GM12878 (cell line): ENCODE data around the gene ZNF526. TPM values are rescaled to one million over a fixed set of nuclear protein-coding genes. Genes with fewer than 3 reads are reported as not detected.

Experiments
- BHLHE40 ChIP-seq, 2 experiments: fragments of 450-650 bp in 1 of 2; IDR thresholded peaks; 2 replicates each; pipeline ENCODE4 v1.6.1; 2011 to 2017; ENCODE audit warnings: low read depth in 2 of 2, borderline replicate concordance in 1 of 2, improper control_type of control experiment in 1 of 2, low read length in 1 of 2, mild to moderate bottlenecking in 1 of 2
- CBX5 ChIP-seq: sonication (generic); IDR thresholded peaks from 2 replicates; pipeline ENCODE4 v1.6.1; 2016; ENCODE audit warnings: low read depth, moderate library complexity, mild to moderate bottlenecking, inconsistent platforms
- EED ChIP-seq: sonication (generic); IDR thresholded peaks from 2 replicates; pipeline ENCODE4 v1.6.1; 2016; ENCODE audit warnings: antibody characterized with exemption, low read depth
- FOS ChIP-seq: IDR thresholded peaks from 3 replicates; pipeline ENCODE4 v1.6.1; 2011; ENCODE audit warnings: borderline replicate concordance; ENCODE audit not compliant: insufficient read length; ENCODE audit errors: extremely low read depth
- MEF2B ChIP-seq: fragments of 450-650 bp; IDR thresholded peaks from 2 replicates; pipeline ENCODE4 v1.6.1; 2018; ENCODE audit warnings: mild to moderate bottlenecking, moderate library complexity; ENCODE audit not compliant: partially characterized antibody, poor library complexity, severe bottlenecking
- MYC ChIP-seq: IDR thresholded peaks from 2 replicates; pipeline ENCODE4 v1.6.1; 2011; ENCODE audit warnings: mild to moderate bottlenecking, low read length, moderate library complexity, inconsistent platforms; ENCODE audit not compliant: insufficient read depth, insufficient replicate concordance, insufficient read length, severe bottlenecking
- NFYA ChIP-seq: IDR thresholded peaks from 2 replicates; pipeline ENCODE4 v1.6.1; 2011; ENCODE audit warnings: low read depth, mild to moderate bottlenecking, low read length, improper control_type of control experiment, borderline replicate concordance
- NFYB ChIP-seq: IDR thresholded peaks from 2 replicates; pipeline ENCODE4 v1.6.1; 2011; ENCODE audit warnings: low read depth, mild to moderate bottlenecking, low read length, improper control_type of control experiment, moderate library complexity; ENCODE audit not compliant: insufficient read depth
- PRDM15 ChIP-seq: fragments of 450-650 bp; formaldehyde crosslinking; IDR thresholded peaks from 2 replicates; pipeline ENCODE4 v1.4.0; 2020; ENCODE audit warnings: mild to moderate bottlenecking, moderate library complexity
- RB1 ChIP-seq: fragments of 450-650 bp; formaldehyde crosslinking; IDR thresholded peaks from 2 replicates; pipeline ENCODE4 v1.6.1; 2017; ENCODE audit warnings: mild to moderate bottlenecking, borderline replicate concordance
- RELB ChIP-seq: fragments of 450-650 bp; IDR thresholded peaks from 2 replicates; pipeline ENCODE4 v1.6.1; 2017; ENCODE audit warnings: low read depth, mild to moderate bottlenecking, moderate library complexity
- SIX5 ChIP-seq: IDR thresholded peaks from 2 replicates; pipeline ENCODE4 v1.6.1; 2011; ENCODE audit warnings: mild to moderate bottlenecking, low read depth, low read length, moderate library complexity; ENCODE audit not compliant: severe bottlenecking
- SREBF1 ChIP-seq: IDR thresholded peaks from 2 replicates; pipeline ENCODE4 v1.6.1; 2012; ENCODE audit warnings: mild to moderate bottlenecking, low read length
- TAF1 ChIP-seq: IDR thresholded peaks from 2 replicates; pipeline ENCODE4 v1.6.1; 2011; ENCODE audit warnings: mild to moderate bottlenecking, low read depth, low read length, borderline replicate concordance
- TARDBP ChIP-seq: IDR thresholded peaks from 2 replicates; pipeline ENCODE4 v1.6.1; 2016; ENCODE audit warnings: borderline replicate concordance
- TCF3 ChIP-seq: IDR thresholded peaks from 2 replicates; pipeline ENCODE4 v1.6.1; 2012; ENCODE audit warnings: low read depth, mild to moderate bottlenecking, low read length, borderline replicate concordance; ENCODE audit not compliant: insufficient read depth
- ZBTB11 ChIP-seq: fragments of 450-650 bp; formaldehyde crosslinking; IDR thresholded peaks from 2 replicates; pipeline ENCODE4 v1.5.0; 2022; ENCODE audit warnings: mild to moderate bottlenecking, missing genetic modification characterization
- ZNF384 ChIP-seq: IDR thresholded peaks from 2 replicates; pipeline ENCODE4 v1.6.1; 2012; ENCODE audit warnings: low read depth, mild to moderate bottlenecking, low read length, improper control_type of control experiment, borderline replicate concordance
- polyA plus RNA-seq, 11 experiments: library from polyadenylated mRNA; depleted of rRNA in 4 of 11; unstranded in 6 of 11; stranded (reverse) in 5 of 11; fragments of >200 nt; fragmentation: Nextera tagmentation in 4 of 11; fragmentation: Illumina TruSeq in 1 of 11; extraction: Ambion mirVana in 4 of 11; extraction: Trizol in 1 of 11; gene quantifications; 1 replicate in 1 of 11; 2 replicates in 10 of 11; pipeline versions ENCODE4 v1.2.1 to v1.2.3, GENCODE V29; 2011 to 2016; ENCODE audit warnings: inconsistent platforms in 2 of 11, missing spikeins in 2 of 11, low read depth in 1 of 11
- total RNA-seq, 4 experiments: library from RNA; depleted of rRNA in 3 of 4; stranded (reverse); fragments of >200 nt in 3 of 4; fragmentation: Illumina TruSeq in 1 of 4; extraction: Trizol in 1 of 4; gene quantifications; 2 replicates each; pipeline versions ENCODE4 v1.2.1 to v1.2.3, GENCODE V29; 2013 to 2021

ZNF526 gene
- total and polyA plus RNA-seq, 10 of the 15 experiments (the other 5 are each of a cell fraction or from before 2014, with no cell fraction given): 1.8 to 18.3 (median 5.5) TPM

- no peak; the same call in 1 of the 2 replicates for TF ChIP-seq RB1
- no peak for TF ChIP-seq MYC
- TF ChIP-seq TARDBP: peak; percentile 79
- no peak for TF ChIP-seq EED
- 0 out of 2 replicates have a peak, but pooled peaks have one; percentile 51 for TF ChIP-seq TCF3
- TF ChIP-seq TAF1: peak; percentile 61; the same call in 1 of the 2 replicates
- TF ChIP-seq ZNF384: no peak
- TF ChIP-seq BHLHE40 (IDR thresholded peaks at IDR 0.05; ENCODE audit: borderline replicate concordance in 1 of 2, low read depth in 2 of 2, low read length in 1 of 2): peak in 1 of 2 experiments; percentile 78; a peak in 2 of 4 replicates
- no peak for TF ChIP-seq NFYA
- TF ChIP-seq MEF2B: peak; percentile 46
- no peak for TF ChIP-seq CBX5
- peak; percentile 90 for TF ChIP-seq SIX5
- TF ChIP-seq ZBTB11: no peak
- TF ChIP-seq NFYB: 0 out of 2 replicates have a peak, but pooled peaks have one; percentile 26
- no peak for TF ChIP-seq PRDM15 (CRISPR knock-in tag)
- TF ChIP-seq RELB: peak; percentile 40; the same call in 1 of the 2 replicates
- TF ChIP-seq FOS: no peak
- TF ChIP-seq SREBF1: peak; percentile 82
Measured at GRCh38 chr19:42242512-42243409, 22.6 kb downstream of the ZNF526 start, which contains the start of gene GSK3A (continued).
